HAP-1 (cell line): ENCODE measurements around the gene LILRA5.
"Not testable (repeated sequence)": the region's sequence is repeated elsewhere in the genome, so short reads cannot be mapped to it uniquely, and the experiment has no call there.

Source experiments
- DNase-seq, 2 experiments: peaks; one replicate each; pipeline ENCODE4 v3.0.0-alpha.2; 2016 to 2020; ENCODE audit warnings: low spot score in 2 of 2
- H3K27me3 ChIP-seq: fragments of 250-450 bp; sonication (Bioruptor Pico); 2 replicates; pipeline ENCODE4 v1.5.1; 2020; ENCODE audit warnings: low read depth, mild to moderate bottlenecking, moderate library complexity
- H3K36me3 ChIP-seq: fragments of 250-450 bp; sonication (Bioruptor Pico); replicated peaks from 2 replicates; pipeline ENCODE4 v1.5.1; 2020; ENCODE audit warnings: mild to moderate bottlenecking
- H3K4me1 ChIP-seq: fragments of 250-450 bp; sonication (Bioruptor Pico); 2 replicates; pipeline ENCODE4 v1.5.1; 2020; ENCODE audit warnings: mild to moderate bottlenecking
- H3K4me3 ChIP-seq: fragments of 250-450 bp; sonication (Bioruptor Pico); 2 replicates; pipeline ENCODE4 v1.5.1; 2020; ENCODE audit warnings: mild to moderate bottlenecking, moderate library complexity
- H3K9me3 ChIP-seq: fragments of 250-450 bp; sonication (Bioruptor Pico); 2 replicates; pipeline ENCODE4 v1.5.1; 2020; ENCODE audit warnings: mild to moderate bottlenecking, moderate library complexity
- in situ Hi-C: fragments of 300-500 bp; cut with MboI; formaldehyde crosslinking; loops from 3 replicates; pipeline ENCODE4 v1.14.3; 2020; ENCODE audit warnings: low sequenced_read_pairs, inconsistent platforms, mixed read lengths

The LILRA5 gene

DNA sequence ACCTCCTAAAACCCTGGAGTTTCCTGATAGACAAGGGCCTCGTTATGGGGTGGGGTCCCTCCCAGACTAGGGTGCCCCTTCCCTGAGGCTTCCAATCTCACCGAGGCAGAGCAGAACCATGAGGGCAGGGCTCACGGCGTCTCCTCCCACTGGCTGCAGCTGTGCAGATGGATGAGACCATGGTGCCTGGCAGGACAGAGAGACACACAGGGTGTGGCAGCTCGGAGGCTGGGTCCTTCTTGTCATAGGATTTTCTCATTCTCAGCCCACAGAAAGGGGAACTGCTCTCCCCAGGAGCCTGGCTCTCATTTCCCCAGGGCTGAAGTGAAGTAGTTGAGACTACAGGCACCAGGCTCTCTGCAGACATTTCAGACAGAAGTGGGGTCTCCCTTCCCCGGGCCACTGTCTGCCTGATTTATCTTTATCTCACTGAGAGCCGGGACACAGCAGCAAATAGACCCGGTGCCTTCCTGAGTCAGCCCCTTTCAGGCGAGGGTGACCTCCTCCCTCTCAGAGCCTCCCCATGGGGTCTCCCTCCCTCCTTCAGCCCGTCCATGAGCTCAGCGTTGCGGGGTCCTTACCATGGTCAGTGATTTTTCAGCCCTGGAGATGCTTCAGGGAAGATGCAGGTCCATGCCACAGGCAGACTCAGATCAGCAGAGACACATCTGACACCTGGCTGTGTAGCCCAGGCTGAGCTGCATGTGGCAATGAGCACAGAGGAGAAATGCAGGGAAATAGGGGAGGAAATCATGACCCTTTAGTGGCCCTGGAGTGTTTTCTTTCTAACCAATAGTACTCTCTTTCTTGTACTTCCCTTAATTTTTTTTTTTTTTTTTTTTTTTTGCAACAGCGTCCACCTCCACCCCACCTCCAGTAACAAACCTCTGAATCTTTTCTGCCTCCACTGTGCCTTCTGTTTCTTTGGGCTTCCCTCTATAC, at the start of gene LILRA5:
Gene LILRA5, minus strand, starts transcription at position 731 of the 942 bp plus-strand sequence. Its CDS starts 147 bp downstream, at position 584.
- H3K4me3 ChIP-seq, result no peak within 1 kb of the TSS
- H3K4me1 ChIP-seq, result no peaks in the 10 kb centered on the region
- in situ Hi-C loops, result no loop called here
- no peaks in the 10 kb centered on the region for H3K36me3 ChIP-seq
- no peaks in the 10 kb centered on the region for H3K27me3 ChIP-seq
- no peaks in the 10 kb centered on the region for H3K9me3 ChIP-seq
- DNase-seq, result no peak

DNA sequence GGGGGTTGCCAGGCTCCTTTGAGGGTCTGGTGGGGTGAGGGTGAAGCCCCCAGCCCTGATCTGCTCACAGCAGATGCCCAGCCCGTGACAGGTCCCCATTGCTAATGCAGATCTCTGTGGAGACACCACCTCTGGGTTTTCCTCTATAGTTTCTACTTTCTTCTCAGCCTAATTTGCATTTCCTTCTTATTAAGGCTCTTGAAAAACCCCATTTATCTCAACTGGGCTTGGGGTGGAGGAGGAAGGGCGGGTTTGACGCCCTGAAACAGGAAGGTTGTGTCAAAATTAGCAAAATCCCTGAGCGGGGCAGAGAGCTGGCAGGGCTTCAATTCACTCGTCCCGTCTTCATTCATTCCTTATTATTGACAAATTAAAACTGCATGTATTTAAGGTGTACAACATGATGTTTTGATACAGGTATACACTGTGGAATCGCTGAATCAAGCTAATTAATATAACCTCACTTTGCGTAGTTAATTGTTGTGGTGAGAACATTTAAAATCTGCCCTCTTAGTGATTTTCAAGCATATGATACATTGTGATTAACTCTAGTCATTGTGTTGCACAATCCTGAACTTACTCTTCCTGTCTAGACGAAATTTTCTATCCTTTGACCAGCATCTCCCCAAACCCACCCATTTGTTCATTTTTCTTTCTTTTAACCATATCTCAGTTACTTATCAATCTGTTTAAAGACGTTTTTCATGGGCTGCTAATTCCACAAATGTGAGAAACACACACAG, 48.9 kb upstream of the LILRA5 start:
- in situ Hi-C loops, H3K4me1 ChIP-seq, DNase-seq, H3K9me3 ChIP-seq, H3K4me3 ChIP-seq, H3K36me3 ChIP-seq: not testable (repeated sequence)
- H3K27me3 ChIP-seq, result peaks cover 16% of the 10 kb centered on the region

DNA sequence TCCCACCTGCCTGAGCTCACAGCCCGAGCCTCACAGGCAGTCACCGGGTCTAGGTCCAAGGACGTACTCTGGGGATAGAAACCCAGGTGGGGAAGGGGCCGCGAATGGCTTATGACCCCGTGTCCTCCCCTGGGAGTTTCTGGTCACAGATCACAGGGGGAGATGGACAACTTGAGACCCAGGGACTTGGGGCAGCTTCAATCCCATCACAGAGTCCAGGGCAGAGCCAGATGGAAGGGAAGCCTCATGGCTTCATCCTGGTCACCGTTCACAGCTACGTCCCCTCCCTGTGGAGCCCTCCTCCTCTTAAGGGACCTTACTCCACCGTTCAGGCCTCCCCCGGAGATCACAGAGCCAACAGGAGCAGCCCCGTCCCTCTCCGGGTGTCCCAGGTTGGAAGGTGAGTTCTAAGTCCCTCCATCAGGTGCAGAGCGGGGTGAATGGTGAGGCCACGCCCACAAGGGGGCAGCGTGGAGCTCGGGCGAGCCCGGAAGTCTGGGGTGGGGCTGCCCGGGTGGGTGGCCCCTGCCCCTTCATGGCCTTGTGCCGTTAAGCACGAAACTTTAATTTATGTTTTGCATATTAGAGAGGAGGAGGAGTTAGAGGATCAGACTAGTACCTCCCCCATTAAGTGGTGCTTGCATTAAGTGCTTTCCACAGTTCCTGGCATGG, 46.3 kb upstream of the LILRA5 start:
- H3K4me1 ChIP-seq, H3K27me3 ChIP-seq, H3K9me3 ChIP-seq, H3K4me3 ChIP-seq, H3K36me3 ChIP-seq, in situ Hi-C loops: not testable (repeated sequence)
- peak in 1 of 2 experiments; percentile 70 for DNase-seq

DNA sequence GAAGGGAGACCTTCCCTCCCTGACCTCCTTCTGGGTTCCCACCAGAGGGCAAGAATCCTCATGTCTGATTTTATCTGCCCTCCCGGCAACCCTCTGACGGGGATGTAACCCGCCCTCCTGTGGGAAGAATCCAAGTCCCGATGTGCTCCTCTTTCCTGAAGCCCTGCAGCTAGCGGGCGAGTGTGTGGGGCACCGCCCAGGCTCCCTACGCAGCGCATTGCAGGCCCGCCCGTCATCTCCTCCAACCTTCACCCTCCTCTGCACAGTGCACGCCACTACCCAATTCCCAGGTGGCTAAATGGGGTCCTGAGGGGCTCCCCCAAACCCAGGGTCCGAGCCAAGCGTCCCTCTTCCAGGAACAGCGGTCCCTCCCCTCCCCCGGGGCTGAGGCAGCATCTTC, 44.4 kb upstream of the LILRA5 start:
- no peaks in the 10 kb centered on the region for H3K4me1 ChIP-seq
- no peaks in the 10 kb centered on the region for H3K27me3 ChIP-seq
- H3K9me3 ChIP-seq, result no peaks in the 10 kb centered on the region
- no peak for DNase-seq
- in situ Hi-C loops, result no loop called here
- no peaks in the 10 kb centered on the region for H3K36me3 ChIP-seq
- H3K4me3 ChIP-seq, result no peak overlapping the region

DNA sequence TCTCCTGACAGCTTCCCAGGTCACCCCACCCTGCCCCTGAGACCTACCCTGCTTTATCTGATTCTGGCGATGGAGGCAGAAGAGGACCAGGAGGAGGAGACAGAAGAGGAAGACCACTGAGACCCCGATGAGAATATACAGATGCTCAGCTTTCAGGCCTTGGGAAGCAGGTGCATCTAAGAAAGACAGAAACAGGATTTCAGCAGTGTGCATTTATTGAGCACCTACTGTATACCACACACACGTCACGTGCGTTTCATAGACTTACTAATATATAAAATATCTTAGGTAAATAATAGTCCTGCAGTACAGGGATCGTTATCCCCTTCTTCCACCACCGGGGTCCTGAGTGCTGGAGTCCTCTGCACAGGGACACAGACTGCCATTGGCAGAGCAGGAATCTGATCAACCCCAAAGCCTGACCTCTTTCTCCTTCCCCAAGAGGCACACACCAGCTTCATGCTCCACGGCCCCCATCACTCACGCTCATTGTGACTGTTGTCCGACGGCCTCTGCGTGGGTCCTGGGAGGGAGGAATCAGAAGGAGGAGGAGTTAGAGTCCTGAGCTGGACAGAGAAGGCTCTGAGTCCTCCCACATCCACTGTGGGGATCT, 43.6 kb upstream of the LILRA5 start:
- H3K36me3 ChIP-seq, result no peaks in the 10 kb centered on the region
- H3K4me3 ChIP-seq, result no peak overlapping the region
- no peaks in the 10 kb centered on the region for H3K4me1 ChIP-seq
- in situ Hi-C loops, result no loop called here
- H3K9me3 ChIP-seq, result no peaks in the 10 kb centered on the region
- no peak for DNase-seq
- no peaks in the 10 kb centered on the region for H3K27me3 ChIP-seq

DNA sequence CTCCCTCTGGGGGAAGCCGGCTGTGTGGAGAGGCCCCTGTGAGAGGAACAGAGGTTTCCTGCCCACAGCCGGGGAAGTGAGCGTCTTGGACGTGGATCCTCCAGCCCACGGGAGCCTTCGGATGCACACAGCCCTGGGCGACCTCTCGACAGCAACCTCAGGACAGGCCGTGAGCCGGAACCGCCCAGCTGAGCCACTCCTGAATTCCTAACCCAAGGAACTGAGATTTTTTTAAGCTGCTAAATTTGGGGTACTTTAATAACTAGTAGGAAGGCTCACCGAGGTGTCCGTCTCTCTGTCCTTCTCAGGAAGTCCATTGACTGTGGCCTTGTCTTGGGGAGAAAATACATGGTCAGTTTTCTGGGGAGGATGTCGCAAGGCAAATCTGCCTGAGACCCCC, 42.7 kb upstream of the LILRA5 start:
- H3K4me3 ChIP-seq, result no peak overlapping the region
- in situ Hi-C loops, result no loop called here
- H3K4me1 ChIP-seq, result no peaks in the 10 kb centered on the region
- H3K27me3 ChIP-seq, result no peaks in the 10 kb centered on the region
- no peaks in the 10 kb centered on the region for H3K36me3 ChIP-seq
- H3K9me3 ChIP-seq, result no peaks in the 10 kb centered on the region
- no peak for DNase-seq

DNA sequence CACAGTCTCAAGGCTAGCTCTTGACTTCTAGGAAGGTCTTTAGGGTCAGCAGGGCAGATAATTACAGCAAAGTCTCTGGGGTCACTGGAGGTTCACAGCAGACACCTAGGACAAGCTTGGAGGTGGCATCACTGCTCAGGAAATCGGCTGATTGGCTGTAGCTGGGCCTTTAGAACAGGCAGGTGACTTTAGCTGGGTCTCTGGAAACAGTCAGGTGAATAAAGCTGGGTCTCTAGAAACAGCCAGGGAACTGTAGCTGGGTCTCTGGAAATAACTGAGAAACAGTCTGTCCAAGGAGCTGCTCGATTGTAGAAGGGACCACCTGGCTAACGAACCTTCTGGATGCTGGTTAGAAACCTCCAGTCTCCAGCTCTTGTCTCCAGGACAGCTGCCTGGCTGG, 41.8 kb upstream of the LILRA5 start:
- H3K4me1 ChIP-seq, result no peaks in the 10 kb centered on the region
- H3K9me3 ChIP-seq, result no peaks in the 10 kb centered on the region
- no peak for DNase-seq
- no peak overlapping the region for H3K4me3 ChIP-seq
- in situ Hi-C loops, result no loop called here
- no peaks in the 10 kb centered on the region for H3K36me3 ChIP-seq
- H3K27me3 ChIP-seq, result no peaks in the 10 kb centered on the region

DNA sequence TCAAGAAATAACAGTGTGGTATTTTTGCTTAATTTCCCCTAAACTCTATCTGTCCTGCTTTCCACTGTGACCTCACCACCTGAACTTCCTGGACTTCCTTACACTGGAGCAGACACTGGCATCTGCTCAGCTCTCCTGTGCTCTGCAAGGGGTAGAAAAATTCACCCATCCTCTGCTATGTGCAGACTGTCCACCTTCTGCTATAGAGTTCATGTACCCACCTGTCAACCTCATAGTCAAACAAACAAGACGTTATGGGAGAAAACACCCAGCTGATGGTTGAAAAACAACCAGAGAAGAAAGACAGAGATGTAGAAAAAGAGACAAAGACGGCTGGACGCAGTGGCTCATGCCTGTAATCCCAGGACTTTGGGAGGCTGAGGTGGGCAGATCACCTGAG, 39.6 kb upstream of the LILRA5 start:
- no peak for DNase-seq
- H3K4me1 ChIP-seq, result no peaks in the 10 kb centered on the region
- in situ Hi-C loops, result no loop called here
- H3K36me3 ChIP-seq, result no peaks in the 10 kb centered on the region
- H3K9me3 ChIP-seq, result no peaks in the 10 kb centered on the region
- no peaks in the 10 kb centered on the region for H3K27me3 ChIP-seq
- no peak overlapping the region for H3K4me3 ChIP-seq

DNA sequence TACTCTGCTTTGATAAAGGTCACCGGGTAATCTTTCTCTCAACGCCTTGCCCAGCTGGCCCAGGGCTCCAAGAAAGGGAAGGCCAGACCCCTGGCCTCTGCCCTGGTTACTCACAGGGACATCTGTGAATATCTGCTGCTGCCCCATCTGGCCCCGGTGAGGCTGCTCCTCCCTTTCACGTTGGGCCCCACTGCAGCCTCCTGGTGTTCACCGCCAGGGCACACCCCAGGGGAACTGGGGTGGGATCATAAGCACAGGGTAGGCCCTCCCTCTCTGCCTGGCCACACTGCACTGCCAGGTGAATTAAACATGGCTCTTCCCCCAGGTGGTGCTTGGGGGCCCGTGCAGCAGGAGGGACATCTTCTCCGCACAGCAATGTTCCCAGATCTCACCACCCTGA, 39.1 kb upstream of the LILRA5 start:
- in situ Hi-C loops, result no loop called here

DNA sequence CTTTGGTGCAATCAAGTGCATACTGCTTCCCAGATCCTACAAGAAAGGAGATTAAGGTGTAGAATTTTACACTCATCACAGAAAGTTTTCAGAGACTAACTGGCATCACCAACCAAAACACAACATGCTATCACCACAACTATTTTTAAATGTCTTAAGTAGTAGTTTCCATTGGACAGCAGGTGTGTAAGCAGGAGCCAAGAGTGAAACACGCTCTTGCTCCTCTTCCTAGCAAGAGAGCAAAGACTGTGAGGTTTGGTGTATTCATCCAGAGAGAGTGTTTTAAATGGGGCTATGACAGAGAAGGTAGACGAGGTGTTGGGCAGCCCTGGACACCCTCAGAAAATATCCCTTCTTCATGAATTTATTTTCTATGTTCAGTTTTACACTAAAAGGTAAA, 38.5 kb upstream of the LILRA5 start:
- H3K4me3 ChIP-seq, result no peak overlapping the region
- in situ Hi-C loops, result no loop called here
- H3K27me3 ChIP-seq, result no peaks in the 10 kb centered on the region
- no peak for DNase-seq
- no peaks in the 10 kb centered on the region for H3K4me1 ChIP-seq
- H3K9me3 ChIP-seq, result no peaks in the 10 kb centered on the region
- H3K36me3 ChIP-seq, result no peaks in the 10 kb centered on the region

More for the DNA sequence above, 39.1 kb upstream of the LILRA5 start:
- Histone ChIP-seq H3K27me3 (no peaks in the 10 kb centered on the region), H3K9me3 (no peaks in the 10 kb centered on the region), H3K4me1 (no peaks in the 10 kb centered on the region), H3K4me3 (no peak overlapping the region), H3K36me3 (no peaks in the 10 kb centered on the region)
- DNase-seq, result no peak

DNA sequence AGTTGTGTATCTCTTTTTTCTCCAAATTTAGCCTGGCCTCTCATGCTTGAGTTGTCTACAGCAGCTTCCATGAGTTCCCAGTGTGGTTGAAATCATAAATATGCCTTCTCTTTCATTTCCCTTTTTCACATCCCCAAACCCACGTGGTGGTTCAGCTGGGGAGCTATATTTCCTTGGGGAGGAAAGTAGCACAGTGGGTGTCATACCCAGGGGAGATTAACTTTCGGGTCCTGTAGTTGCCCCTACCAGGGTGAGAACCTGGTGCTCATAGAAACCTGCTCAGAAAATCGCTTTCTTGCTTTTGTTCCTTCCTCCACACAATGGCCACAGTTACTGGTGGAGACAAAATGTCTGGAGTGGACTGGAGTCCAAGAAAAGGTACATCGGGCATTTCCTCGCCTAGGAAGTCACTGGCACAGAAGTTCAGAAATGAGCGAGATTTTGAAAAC, 33.0 kb upstream of the LILRA5 start:
- no peak for DNase-seq
- Histone ChIP-seq H3K4me1 (no peaks in the 10 kb centered on the region), H3K27me3 (no peaks in the 10 kb centered on the region), H3K4me3 (no peak overlapping the region), H3K9me3 (no peaks in the 10 kb centered on the region), H3K36me3 (no peaks in the 10 kb centered on the region)
- in situ Hi-C loops, result no loop called here

DNA sequence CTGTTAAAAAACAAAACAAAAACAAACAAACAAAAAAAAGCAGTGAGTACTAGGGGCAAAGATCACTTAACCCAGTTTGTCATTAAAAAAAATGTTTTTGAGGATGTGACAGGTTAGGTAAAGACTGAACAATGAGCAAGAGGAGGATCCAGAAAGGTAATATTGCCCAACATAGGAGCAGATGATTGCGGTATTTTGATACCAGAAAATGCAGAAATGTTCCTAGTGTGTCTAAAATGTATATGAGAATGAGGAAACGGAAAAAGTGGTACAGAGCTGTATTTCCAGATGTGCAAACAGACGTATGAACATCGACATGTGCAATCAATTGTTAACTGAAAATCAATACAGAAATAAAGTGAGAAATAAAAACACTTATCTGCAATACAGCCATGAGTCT, 30.9 kb upstream of the LILRA5 start:
- Histone ChIP-seq H3K4me3 (no peak overlapping the region), H3K27me3 (no peaks in the 10 kb centered on the region), H3K36me3 (no peaks in the 10 kb centered on the region), H3K9me3 (no peaks in the 10 kb centered on the region), H3K4me1 (no peaks in the 10 kb centered on the region)
- DNase-seq, result no peak
- in situ Hi-C loops, result no loop called here

DNA sequence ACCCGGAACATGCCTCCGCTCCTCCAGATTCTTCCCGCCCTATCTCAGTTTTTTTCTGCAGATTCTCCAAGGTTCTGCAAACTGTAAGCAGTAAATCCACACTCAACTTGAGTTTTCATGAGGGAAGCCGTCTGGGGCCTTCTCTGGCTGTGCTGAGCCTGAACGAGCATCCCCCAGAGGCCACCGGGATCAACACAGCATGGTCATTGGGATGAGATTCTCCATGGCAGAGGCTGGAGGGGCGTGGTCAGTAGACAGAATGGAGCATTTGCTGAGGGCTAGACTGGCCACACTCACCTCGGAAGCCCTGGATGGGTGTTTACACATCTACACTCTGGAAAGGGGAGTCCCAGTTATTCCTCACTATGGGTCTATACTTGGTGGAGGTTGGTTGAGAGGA, 28.3 kb upstream of the LILRA5 start:
- in situ Hi-C loops, result no loop called here
- Histone ChIP-seq H3K4me3 (no peak overlapping the region), H3K9me3 (no peaks in the 10 kb centered on the region), H3K27me3 (no peaks in the 10 kb centered on the region), H3K36me3 (no peaks in the 10 kb centered on the region), H3K4me1 (no peaks in the 10 kb centered on the region)
- no peak for DNase-seq
